HEK293 (cell line): Measurements from ENCODE around the gene PBX2.

Experiments used
- CTCF ChIA-PET: fragments of 350-600 bp; formaldehyde crosslinking; extraction: SDS; loops from one replicate; lab custom pipeline; 2021; ENCODE audit warnings: antibody characterized with exemption; lab: Yijun Ruan, JAX
- POLR2A ChIA-PET: fragments of 300-600 bp; formaldehyde crosslinking; extraction: SDS; loops from one replicate; lab custom pipeline; 2020; ENCODE audit warnings: antibody characterized with exemption, inconsistent platforms; lab: Yijun Ruan, JAX
- H3K27ac ChIP-seq: fragments of 200-500 bp; sonication (Bioruptor generic); 2 replicates; pipeline ENCODE4 v1.5.1; 2014; ENCODE audit warnings: low read depth, low read length, control low read depth, inconsistent platforms; ENCODE audit errors: extremely low read depth
- H3K36me3 ChIP-seq, 2 experiments: fragments of 200-500 bp in 1 of 2; sonication (Bioruptor generic) in 1 of 2; 1 replicate in 1 of 2; 2 replicates in 1 of 2; pipeline ENCODE4 v1.5.1; 2014 to 2017; ENCODE audit warnings: inconsistent platforms in 2 of 2, low read length in 2 of 2; ENCODE audit not compliant: control insufficient read depth in 2 of 2, insufficient read depth in 1 of 2
- H3K4me1 ChIP-seq: fragments of 200-500 bp; sonication (Bioruptor generic); 2 replicates; pipeline ENCODE4 v1.5.1; 2014; ENCODE audit warnings: mild to moderate bottlenecking, low read length, inconsistent platforms; ENCODE audit not compliant: control insufficient read depth, insufficient read depth
- H3K4me3 ChIP-seq: 2 replicates; pipeline ENCODE4 v1.5.1; 2011; ENCODE audit warnings: low read depth, mild to moderate bottlenecking, control low read depth, low read length, moderate library complexity
- H3K9me3 ChIP-seq: fragments of 200-500 bp; sonication (Bioruptor generic); 2 replicates; pipeline ENCODE4 v1.5.1; 2014; ENCODE audit warnings: low read depth, low read length, inconsistent platforms; ENCODE audit not compliant: control insufficient read depth, insufficient read depth
- REST ChIP-seq: fragments of 450-650 bp; formaldehyde crosslinking; IDR thresholded peaks from 2 replicates; pipeline ENCODE4 v1.5.1; 2016; ENCODE audit warnings: missing biosample characterization, missing genetic modification characterization
- SETDB1 ChIP-seq: IDR thresholded peaks from one replicate; pipeline ENCODE4 v1.6.1; 2017; ENCODE audit warnings: mild to moderate bottlenecking, low read length, moderate library complexity, mixed read lengths; ENCODE audit not compliant: insufficient read length
- ZBTB17 ChIP-seq: fragments of 450-650 bp; formaldehyde crosslinking; IDR thresholded peaks from 2 replicates; pipeline ENCODE4 v1.5.1; 2016; ENCODE audit warnings: missing biosample characterization, missing genetic modification characterization
- ZBTB7A ChIP-seq: fragments of 450-650 bp; formaldehyde crosslinking; IDR thresholded peaks from 2 replicates; pipeline ENCODE4 v1.5.1; 2016; ENCODE audit warnings: low read depth, missing biosample characterization, missing genetic modification characterization
- ZBTB8A ChIP-seq: fragments of 450-650 bp; formaldehyde crosslinking; IDR thresholded peaks from 2 replicates; pipeline ENCODE4 v1.5.1; 2016; ENCODE audit warnings: missing biosample characterization, missing genetic modification characterization
- ZNF10 ChIP-seq: fragments of 450-650 bp; formaldehyde crosslinking; IDR thresholded peaks from 2 replicates; pipeline ENCODE4 v1.5.1; 2017; ENCODE audit warnings: missing biosample characterization, missing genetic modification characterization
- ZNF16 ChIP-seq: fragments of 450-650 bp; formaldehyde crosslinking; IDR thresholded peaks from 2 replicates; pipeline ENCODE4 v1.5.1; 2016; ENCODE audit warnings: low read depth, missing biosample characterization, missing genetic modification characterization
- ZNF174 ChIP-seq: fragments of 450-650 bp; formaldehyde crosslinking; IDR thresholded peaks from 2 replicates; pipeline ENCODE4 v1.5.0; 2017; ENCODE audit warnings: missing biosample characterization, mild to moderate bottlenecking, missing genetic modification characterization
- ZNF239 ChIP-seq: fragments of 450-650 bp; formaldehyde crosslinking; IDR thresholded peaks from 2 replicates; pipeline ENCODE4 v1.5.1; 2016; ENCODE audit warnings: missing biosample characterization, missing genetic modification characterization
- ZNF362 ChIP-seq: fragments of 450-650 bp; formaldehyde crosslinking; IDR thresholded peaks from 2 replicates; pipeline ENCODE4 v1.5.1; 2016; ENCODE audit warnings: missing biosample characterization, missing genetic modification characterization
- ZNF404 ChIP-seq: fragments of 450-650 bp; formaldehyde crosslinking; IDR thresholded peaks from 2 replicates; pipeline ENCODE4 v1.5.1; 2017; ENCODE audit warnings: missing biosample characterization, missing genetic modification characterization
- ZNF518A ChIP-seq: fragments of 450-650 bp; formaldehyde crosslinking; conservative IDR thresholded peaks from 2 replicates; pipeline ENCODE4 v1.5.1; 2016; ENCODE audit warnings: low read depth, missing biosample characterization, missing genetic modification characterization
- ZNF529 ChIP-seq: fragments of 450-650 bp; formaldehyde crosslinking; IDR thresholded peaks from 2 replicates; pipeline ENCODE4 v1.5.1; 2017; ENCODE audit warnings: missing genetic modification characterization, missing biosample characterization; ENCODE audit not compliant: insufficient replicate concordance
- ZNF549 ChIP-seq: fragments of 450-650 bp; IDR thresholded peaks from 2 replicates; pipeline ENCODE4 v1.5.1; 2018; ENCODE audit warnings: missing biosample characterization, missing genetic modification characterization, mild to moderate bottlenecking, inconsistent platforms, moderate library complexity
- ZNF558 ChIP-seq: fragments of 450-650 bp; formaldehyde crosslinking; IDR thresholded peaks from 2 replicates; pipeline ENCODE4 v1.5.1; 2016; ENCODE audit warnings: missing biosample characterization, missing genetic modification characterization
- ZNF560 ChIP-seq: fragments of 450-650 bp; formaldehyde crosslinking; IDR thresholded peaks from 2 replicates; pipeline ENCODE4 v1.5.1; 2017; ENCODE audit warnings: missing biosample characterization, missing genetic modification characterization, borderline replicate concordance
- ZNF571 ChIP-seq: fragments of 450-650 bp; formaldehyde crosslinking; IDR thresholded peaks from 2 replicates; pipeline ENCODE4 v1.5.0; 2017; ENCODE audit warnings: missing biosample characterization, missing genetic modification characterization
- ZNF843 ChIP-seq: fragments of 450-650 bp; formaldehyde crosslinking; IDR thresholded peaks from 2 replicates; pipeline ENCODE4 v1.5.1; 2016; ENCODE audit warnings: missing biosample characterization, missing genetic modification characterization
- ZSCAN5A ChIP-seq: fragments of 450-650 bp; formaldehyde crosslinking; IDR thresholded peaks from 2 replicates; pipeline ENCODE4 v1.5.1; 2016; ENCODE audit warnings: missing biosample characterization, missing genetic modification characterization
- ZXDB ChIP-seq: fragments of 450-650 bp; formaldehyde crosslinking; IDR thresholded peaks from 2 replicates; pipeline ENCODE4 v1.5.1; 2016; ENCODE audit warnings: missing biosample characterization, missing genetic modification characterization

The PBX2 gene

GRCh38 chr6:32220021-32220420, 30.0 kb upstream of the PBX2 start:
- no peaks in the 10 kb centered on the region for H3K36me3 ChIP-seq
- H3K4me1 ChIP-seq = no peaks in the 10 kb centered on the region
- H3K4me3 ChIP-seq = no peak overlapping the region
- POLR2A ChIA-PET = no interaction called here
- H3K9me3 ChIP-seq = no peaks in the 10 kb centered on the region
- no peak for TF ChIP-seq ZNF529 (tag by site-specific recombination)
- TF ChIP-seq ZNF16 (tag by site-specific recombination) = no peak
- TF ChIP-seq ZNF10 = no peak
- TF ChIP-seq ZXDB = no peak
- no peak for TF ChIP-seq SETDB1
- no peak for TF ChIP-seq ZNF174
- no peak for TF ChIP-seq ZNF571 (tag by site-specific recombination)
- no peak for TF ChIP-seq REST (tag by site-specific recombination)
- no peak for TF ChIP-seq ZNF518A (tag by site-specific recombination)
- TF ChIP-seq ZBTB7A (tag by site-specific recombination) = no peak
- no peak for TF ChIP-seq ZNF560 (tag by site-specific recombination)
- TF ChIP-seq ZBTB8A (tag by site-specific recombination) = no peak
- TF ChIP-seq ZBTB17 (tag by site-specific recombination) = no peak
- no peak for TF ChIP-seq ZNF362
- TF ChIP-seq ZNF239 (tag by site-specific recombination) = no peak
- no peak for TF ChIP-seq ZNF843
- no peak for TF ChIP-seq ZNF558
- TF ChIP-seq ZNF404 (tag by site-specific recombination) = no peak
- no peak for TF ChIP-seq ZNF549 (tag by site-specific recombination)
- no peak for TF ChIP-seq ZSCAN5A (tag by site-specific recombination)
- CTCF ChIA-PET = interaction anchor here (0.7 kb wide), 1 partner anchor 53 kb away, joined by 3 read pairs; no protein-coding TSS in a partner anchor
- H3K27ac ChIP-seq = no peak overlapping the region
